Measurements from ENCODE around the gene TBC1D3B. TPM values are rescaled to one million over a fixed set of nuclear protein-coding genes. Genes with fewer than 3 reads are reported as not detected.
A peak's percentile ranks its signal among the peaks of the same experiment; 100 is the strongest.

TBC1D3B gene
- total and polyA plus RNA-seq, 10 of the 15 experiments (the other 5 are each of a cell fraction or from before 2014, with no cell fraction given) = 0.67 to 8.5 (median 1.7) TPM; not detected in 2

- H3K9ac ChIP-seq (ENCODE audit: control insufficient read depth, insufficient read depth, low read length) = no peak overlapping the region; the same call in 1 of the 2 replicates
- H3K4me3 ChIP-seq = no peak overlapping the region
- peak overlapping the region; percentile 21; the same call in 1 of the 2 replicates for H3K4me2 ChIP-seq (ENCODE audit: control insufficient read depth, insufficient read depth)
- CTCF ChIA-PET = interaction anchor here (0.8 kb wide), 1 partner anchor 9 kb away, joined by 4 read pairs; no protein-coding TSS in a partner anchor
- H3K4me1 ChIP-seq (ENCODE audit: control insufficient read depth, insufficient read depth, low read length) = peaks cover 29% of the 10 kb centered on the region
- no peak overlapping the region for H2AFZ ChIP-seq (ENCODE audit: control insufficient read depth, low read depth, low read length)
- POLR2A ChIA-PET = interaction anchor here (1.0 to 1.6 kb wide), 2 partner anchors 13 to 87 kb away, joined by 5 read pairs; partner anchors contain the start of gene CCL4L2
- no peak for FAIRE-seq
- no peaks in the 10 kb centered on the region for H3K36me3 ChIP-seq (ENCODE audit: control insufficient read depth in 2 of 2, insufficient read depth in 2 of 2, low read length in 1 of 2)
- H3K27ac ChIP-seq (ENCODE audit: control insufficient read depth, insufficient read depth) = peak overlapping the region; percentile 71
- intact Hi-C loops (cut with micrococcal nuclease; ENCODE audit: unreplicated experiment) = no loop called here
- RAD21 ChIA-PET (ENCODE audit: unreplicated experiment) = interaction anchor here (1.3 to 1.5 kb wide), 2 partner anchors 8 to 64 kb away, joined by 4 to 6 read pairs; no protein-coding TSS in a partner anchor
- no peaks in the 10 kb centered on the region for H4K20me1 ChIP-seq (ENCODE audit: control insufficient read depth, insufficient read depth)
- 0% methylated on average over 4 of the region's 4 CpGs for WGBS (ENCODE audit: insufficient coverage, insufficient replicate concordance, low lambda C conversion rate, missing lambda C conversion rate)
- SMC1A ChIA-PET (ENCODE audit: uncharacterized antibody, unreplicated experiment) = interaction anchor here (0.6 to 1.6 kb wide), 4 partner anchors 9 to 108 kb away, joined by 3 to 6 read pairs (median 4); no protein-coding TSS in a partner anchor
- in situ Hi-C loops (cut with MboI) = loop anchor here (5.0 kb wide), 1 partner anchor 110 kb away; no protein-coding TSS in a partner anchor
- no peaks in the 10 kb centered on the region for H3K27me3 ChIP-seq (replicated peaks in 1 of 2; ENCODE audit: control insufficient read depth in 2 of 2, insufficient read depth in 2 of 2, low read length in 1 of 2)
- no peaks in the 10 kb centered on the region for H3K79me2 ChIP-seq (ENCODE audit: control insufficient read depth, insufficient read depth, low read length)
- BruUV-seq (replicated peaks) = no TSS peak
- no peaks in the 10 kb centered on the region for H3K9me3 ChIP-seq (replicated peaks; ENCODE audit: control insufficient read depth, insufficient read depth, low read length)
- peak; percentile 36 for ATAC-seq
- no peak for DNase-seq (ENCODE audit: low read depth, low spot score)
- no peak for TF ChIP-seq NFYB (IDR thresholded peaks at IDR 0.05; ENCODE audit: insufficient read depth, low read depth, low read length)
- TF ChIP-seq, protein P1, sequence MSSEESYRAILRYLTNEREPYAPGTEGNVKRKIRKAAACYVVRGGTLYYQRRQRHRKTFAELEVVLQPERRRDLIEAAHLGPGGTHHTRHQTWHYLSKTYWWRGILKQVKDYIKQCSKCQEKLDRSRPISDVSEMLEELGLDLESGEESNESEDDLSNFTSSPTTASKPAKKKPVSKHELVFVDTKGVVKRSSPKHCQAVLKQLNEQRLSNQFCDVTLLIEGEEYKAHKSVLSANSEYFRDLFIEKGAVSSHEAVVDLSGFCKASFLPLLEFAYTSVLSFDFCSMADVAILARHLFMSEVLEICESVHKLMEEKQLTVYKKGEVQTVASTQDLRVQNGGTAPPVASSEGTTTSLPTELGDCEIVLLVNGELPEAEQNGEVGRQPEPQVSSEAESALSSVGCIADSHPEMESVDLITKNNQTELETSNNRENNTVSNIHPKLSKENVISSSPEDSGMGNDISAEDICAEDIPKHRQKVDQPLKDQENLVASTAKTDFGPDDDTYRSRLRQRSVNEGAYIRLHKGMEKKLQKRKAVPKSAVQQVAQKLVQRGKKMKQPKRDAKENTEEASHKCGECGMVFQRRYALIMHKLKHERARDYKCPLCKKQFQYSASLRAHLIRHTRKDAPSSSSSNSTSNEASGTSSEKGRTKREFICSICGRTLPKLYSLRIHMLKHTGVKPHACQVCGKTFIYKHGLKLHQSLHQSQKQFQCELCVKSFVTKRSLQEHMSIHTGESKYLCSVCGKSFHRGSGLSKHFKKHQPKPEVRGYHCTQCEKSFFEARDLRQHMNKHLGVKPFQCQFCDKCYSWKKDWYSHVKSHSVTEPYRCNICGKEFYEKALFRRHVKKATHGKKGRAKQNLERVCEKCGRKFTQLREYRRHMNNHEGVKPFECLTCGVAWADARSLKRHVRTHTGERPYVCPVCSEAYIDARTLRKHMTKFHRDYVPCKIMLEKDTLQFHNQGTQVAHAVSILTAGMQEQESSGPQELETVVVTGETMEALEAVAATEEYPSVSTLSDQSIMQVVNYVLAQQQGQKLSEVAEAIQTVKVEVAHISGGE (CRISPR knock-in tag; IDR thresholded peaks at IDR 0.05) = no peak
- no peak for TF ChIP-seq MEF2B (IDR thresholded peaks at IDR 0.05; ENCODE audit: partially characterized antibody, poor library complexity, severe bottlenecking)
- TF ChIP-seq ATF7 (IDR thresholded peaks at IDR 0.05; ENCODE audit: low read depth) = peak; percentile 64
- TF ChIP-seq KLF5 (IDR thresholded peaks at IDR 0.05; ENCODE audit: partially characterized antibody) = no peak
- no peak for TF ChIP-seq KAT2A (conservative IDR thresholded peaks at IDR 0.05; ENCODE audit: control insufficient read depth, low read depth, low read length)
- peak; percentile 76 for TF ChIP-seq JUNB (IDR thresholded peaks at IDR 0.05)
- TF ChIP-seq, protein P2, sequence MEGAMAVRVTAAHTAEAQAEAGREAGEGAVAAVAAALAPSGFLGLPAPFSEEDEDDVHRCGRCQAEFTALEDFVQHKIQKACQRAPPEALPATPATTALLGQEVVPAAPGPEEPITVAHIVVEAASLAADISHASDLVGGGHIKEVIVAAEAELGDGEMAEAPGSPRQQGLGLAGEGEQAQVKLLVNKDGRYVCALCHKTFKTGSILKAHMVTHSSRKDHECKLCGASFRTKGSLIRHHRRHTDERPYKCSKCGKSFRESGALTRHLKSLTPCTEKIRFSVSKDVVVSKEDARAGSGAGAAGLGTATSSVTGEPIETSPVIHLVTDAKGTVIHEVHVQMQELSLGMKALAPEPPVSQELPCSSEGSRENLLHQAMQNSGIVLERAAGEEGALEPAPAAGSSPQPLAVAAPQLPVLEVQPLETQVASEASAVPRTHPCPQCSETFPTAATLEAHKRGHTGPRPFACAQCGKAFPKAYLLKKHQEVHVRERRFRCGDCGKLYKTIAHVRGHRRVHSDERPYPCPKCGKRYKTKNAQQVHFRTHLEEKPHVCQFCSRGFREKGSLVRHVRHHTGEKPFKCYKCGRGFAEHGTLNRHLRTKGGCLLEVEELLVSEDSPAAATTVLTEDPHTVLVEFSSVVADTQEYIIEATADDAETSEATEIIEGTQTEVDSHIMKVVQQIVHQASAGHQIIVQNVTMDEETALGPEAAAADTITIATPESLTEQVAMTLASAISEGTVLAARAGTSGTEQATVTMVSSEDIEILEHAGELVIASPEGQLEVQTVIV (IDR thresholded peaks at IDR 0.05; ENCODE audit: borderline replicate concordance, partially characterized antibody) = no peak
- TF ChIP-seq HDAC2 (IDR thresholded peaks at IDR 0.05) = no peak
- no peak for TF ChIP-seq EZH2 (IDR thresholded peaks at IDR 0.05; ENCODE audit: borderline replicate concordance, control insufficient read depth, low read depth, low read length)
- TF ChIP-seq YBX1 (IDR thresholded peaks at IDR 0.05) = no peak
- 0 out of 2 replicates have a peak, but pooled peaks have one; percentile 11 for TF ChIP-seq CREB1 (IDR thresholded peaks at IDR 0.05; ENCODE audit: low read depth)
- TF ChIP-seq TCF12 (IDR thresholded peaks at IDR 0.05; ENCODE audit: low read depth, low read length) = no peak
- TF ChIP-seq RUNX3 (IDR thresholded peaks at IDR 0.05; ENCODE audit: low read length) = peak; percentile 75
- no peak for TF ChIP-seq CBX3 (IDR thresholded peaks at IDR 0.05; ENCODE audit: borderline replicate concordance, low read depth)
- no peak for TF ChIP-seq RB1 (IDR thresholded peaks at IDR 0.05; ENCODE audit: borderline replicate concordance)
- TF ChIP-seq RBBP5 (conservative IDR thresholded peaks at IDR 0.05) = no peak
- TF ChIP-seq, protein P3, sequence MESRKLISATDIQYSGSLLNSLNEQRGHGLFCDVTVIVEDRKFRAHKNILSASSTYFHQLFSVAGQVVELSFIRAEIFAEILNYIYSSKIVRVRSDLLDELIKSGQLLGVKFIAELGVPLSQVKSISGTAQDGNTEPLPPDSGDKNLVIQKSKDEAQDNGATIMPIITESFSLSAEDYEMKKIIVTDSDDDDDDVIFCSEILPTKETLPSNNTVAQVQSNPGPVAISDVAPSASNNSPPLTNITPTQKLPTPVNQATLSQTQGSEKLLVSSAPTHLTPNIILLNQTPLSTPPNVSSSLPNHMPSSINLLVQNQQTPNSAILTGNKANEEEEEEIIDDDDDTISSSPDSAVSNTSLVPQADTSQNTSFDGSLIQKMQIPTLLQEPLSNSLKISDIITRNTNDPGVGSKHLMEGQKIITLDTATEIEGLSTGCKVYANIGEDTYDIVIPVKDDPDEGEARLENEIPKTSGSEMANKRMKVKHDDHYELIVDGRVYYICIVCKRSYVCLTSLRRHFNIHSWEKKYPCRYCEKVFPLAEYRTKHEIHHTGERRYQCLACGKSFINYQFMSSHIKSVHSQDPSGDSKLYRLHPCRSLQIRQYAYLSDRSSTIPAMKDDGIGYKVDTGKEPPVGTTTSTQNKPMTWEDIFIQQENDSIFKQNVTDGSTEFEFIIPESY (IDR thresholded peaks at IDR 0.05) = no peak
- no peak for TF ChIP-seq POLR2AphosphoS5 (IDR thresholded peaks at IDR 0.05; ENCODE audit: low read length)
These were observed 20.9 kb upstream of the TBC1D3B start for GRCh38 chr17:36197387-36197703.
